NCI-H1048 (cell line): ENCODE data around the gene GPR176.

Source experiments
- DNase-seq: peaks from one replicate; lab custom pipeline; 2025; lab: John Stamatoyannopoulos, UW

GPR176 gene

GRCh38 chr15:39890621-39891020, 29.4 kb downstream of the GPR176 start:
- DNase-seq: no peak

- no peak for DNase-seq
Observed at GRCh38 chr15:39889601-39890000, 30.5 kb downstream of the GPR176 start.

GRCh38 chr15:39888809-39889208, 31.3 kb downstream of the GPR176 start:
- no peak for DNase-seq

- DNase-seq: no peak
Observed at GRCh38 chr15:39888243-39888642, 31.8 kb downstream of the GPR176 start.

- DNase-seq: no peak
Observed at GRCh38 chr15:39887832-39888231, 32.2 kb downstream of the GPR176 start.

- no peak for DNase-seq
Observed at GRCh38 chr15:39887211-39887610, 32.9 kb downstream of the GPR176 start.

GRCh38 chr15:39886418-39886817, 33.6 kb downstream of the GPR176 start:
- no peak for DNase-seq

GRCh38 chr15:39885099-39885777, 34.8 kb downstream of the GPR176 start:
- no peak for DNase-seq

GRCh38 chr15:39884351-39884750, 35.7 kb downstream of the GPR176 start:
- no peak for DNase-seq

GRCh38 chr15:39882602-39883001, 37.5 kb downstream of the GPR176 start:
- DNase-seq: no peak

- no peak for DNase-seq
Observed at GRCh38 chr15:39881790-39882189, 38.3 kb downstream of the GPR176 start.

- no peak for DNase-seq
Observed at GRCh38 chr15:39880718-39881387, 39.2 kb downstream of the GPR176 start.

GRCh38 chr15:39878406-39878785, 41.7 kb downstream of the GPR176 start:
- no peak for DNase-seq

- DNase-seq: no peak
Observed at GRCh38 chr15:39874890-39875549, 45.0 kb downstream of the GPR176 start.

- no peak for DNase-seq
Observed at GRCh38 chr15:39873978-39874377, 46.1 kb downstream of the GPR176 start.

GRCh38 chr15:39870537-39870936, 49.5 kb downstream of the GPR176 start:
- DNase-seq: no peak

GRCh38 chr15:39869858-39870515, 50.1 kb downstream of the GPR176 start:
- DNase-seq: no peak

GRCh38 chr15:39869254-39869653, 50.8 kb downstream of the GPR176 start:
- DNase-seq: no peak

- DNase-seq: no peak
Observed at GRCh38 chr15:39868396-39868795, 51.7 kb downstream of the GPR176 start.

- DNase-seq: no peak
Observed at GRCh38 chr15:39864116-39864515, 56.0 kb downstream of the GPR176 start.

- DNase-seq: no peak
Observed at GRCh38 chr15:39860871-39861270, 59.2 kb downstream of the GPR176 start.

GRCh38 chr15:39860200-39860599, 59.9 kb downstream of the GPR176 start:
- DNase-seq: no peak

- DNase-seq: no peak
Observed at GRCh38 chr15:39859636-39860035, 60.4 kb downstream of the GPR176 start.
